CD4-positive, alpha-beta T cell treated with Interleukin-4 for 1 hour (primary cell): ENCODE measurements around the gene DNAJC9.
"Not testable (repeated sequence)": the region's sequence is repeated elsewhere in the genome, so short reads cannot be mapped to it uniquely, and the experiment has no call there.

Experiments used
- DNase-seq, 2 donors: peaks; one replicate each; pipeline ENCODE4 v3.0.0-alpha.2; 2020 to 2022

The DNAJC9 gene

GRCh38 chr10:73246646-73247508 is at the start of gene DNAJC9:
Gene DNAJC9 (minus strand): TSS chr10:73247255. CDS start chr10:73247189, 66 bp downstream.
- peak; percentile 96 to 97 for DNase-seq

GRCh38 chr10:73293461-73293860 is 46.4 kb upstream of the DNAJC9 start:
- DNase-seq: no peak

- DNase-seq: no peak
Measured at GRCh38 chr10:73289958-73290357, 42.9 kb upstream of the DNAJC9 start.

GRCh38 chr10:73287441-73287840 is 40.4 kb upstream of the DNAJC9 start:
- DNase-seq: peak in 1 of 2 donors; percentile 6

GRCh38 chr10:73281097-73281496 is 34.0 kb upstream of the DNAJC9 start:
- no peak for DNase-seq

GRCh38 chr10:73264423-73264822 is 17.4 kb upstream of the DNAJC9 start:
- DNase-seq: no peak

GRCh38 chr10:73263693-73264347 is 16.8 kb upstream of the DNAJC9 start:
- DNase-seq: peak in 1 of 2 donors; percentile 19

- DNase-seq: no peak
Measured at GRCh38 chr10:73262880-73263555, 16.0 kb upstream of the DNAJC9 start.

GRCh38 chr10:73262105-73262730 is 15.2 kb upstream of the DNAJC9 start:
- no peak for DNase-seq

- DNase-seq: no peak
Measured at GRCh38 chr10:73261362-73261995, 14.4 kb upstream of the DNAJC9 start.

- DNase-seq: not testable (repeated sequence)
Measured at GRCh38 chr10:73258612-73259011, 11.6 kb upstream of the DNAJC9 start.

- DNase-seq: peak in 1 of 2 donors; percentile 28
Measured at GRCh38 chr10:73253225-73253555, 6.1 kb upstream of the DNAJC9 start.

- peak; percentile 93 to 96 for DNase-seq
Measured at GRCh38 chr10:73252445-73253224, 5.6 kb upstream of the DNAJC9 start, which contains the start of gene MRPS16. Gene MRPS16 (minus strand): TSS chr10:73252644. CDS start chr10:73252482, 162 bp downstream.

- no peak for DNase-seq
Measured at GRCh38 chr10:73251683-73252444, 4.8 kb upstream of the DNAJC9 start.

GRCh38 chr10:73248259-73248724 is 1.2 kb upstream of the DNAJC9 start:
- no peak for DNase-seq

- DNase-seq: no peak
Measured at GRCh38 chr10:73247509-73248258, 629 bp upstream of the DNAJC9 start.

- no peak for DNase-seq
Measured at GRCh38 chr10:73246322-73246645, 771 bp downstream of the DNAJC9 start.

- DNase-seq: peak in 1 of 2 donors; percentile 11
Measured at GRCh38 chr10:73244866-73245477, 2.1 kb downstream of the DNAJC9 start.

- DNase-seq: no peak
Measured at GRCh38 chr10:73239908-73240307, 7.1 kb downstream of the DNAJC9 start.
